Neural cell (in vitro differentiated cells): Measurements from ENCODE around the gene STRBP. TPM values are rescaled to one million over a fixed set of nuclear protein-coding genes. Genes with fewer than 3 reads are reported as not detected.

Experiments
- H2AFZ ChIP-seq: fragments of 200-600, 300-800 bp; sonication (generic), shearing (Covaris generic); 2 replicates; pipeline ENCODE4 v1.6.0; 2014; ENCODE audit warnings: low read depth, mild to moderate bottlenecking, antibody characterized with exemption, low read length, moderate library complexity
- H3F3A ChIP-seq: fragments of 200-600 bp; shearing (Covaris generic); 2 replicates; pipeline ENCODE4 v1.6.1; 2016; ENCODE audit warnings: mild to moderate bottlenecking, moderate library complexity, mixed read lengths, antibody characterized with exemption, low read length; ENCODE audit not compliant: insufficient read depth, poor library complexity, severe bottlenecking
- H3K27ac ChIP-seq: fragments of 200-600, 300-800 bp; sonication (generic), shearing (Covaris generic); 2 replicates; pipeline ENCODE4 v1.5.1; 2014; ENCODE audit warnings: mild to moderate bottlenecking, low read length, moderate library complexity
- H3K27me3 ChIP-seq: fragments of 300-800, 200-600 bp; sonication (generic), shearing (Covaris generic); 2 replicates; pipeline ENCODE4 v1.6.0; 2014; ENCODE audit warnings: mild to moderate bottlenecking, low read depth, low read length, moderate library complexity; ENCODE audit not compliant: insufficient read depth
- H3K36me3 ChIP-seq: fragments of 300-800, 200-600 bp; sonication (generic), shearing (Covaris generic); 2 replicates; pipeline ENCODE4 v1.5.1; 2014; ENCODE audit warnings: mild to moderate bottlenecking, antibody characterized with exemption, low read length, moderate library complexity; ENCODE audit not compliant: insufficient read depth
- H3K4me2 ChIP-seq: fragments of 300-800, 200-600 bp; sonication (generic), shearing (Covaris generic); 2 replicates; pipeline ENCODE4 v1.6.0; 2014; ENCODE audit warnings: mild to moderate bottlenecking, low read length
- H3K4me3 ChIP-seq: fragments of 300-800, 200-600 bp; sonication (generic), shearing (Covaris generic); 2 replicates; pipeline ENCODE4 v1.5.1; 2014; ENCODE audit warnings: mild to moderate bottlenecking, low read length, moderate library complexity
- H3K79me2 ChIP-seq: fragments of 200-600 bp; shearing (Covaris generic); replicated peaks from 2 replicates; pipeline ENCODE4 v1.6.0; 2014; ENCODE audit warnings: mild to moderate bottlenecking, low read length, moderate library complexity; ENCODE audit not compliant: insufficient read depth
- H3K9ac ChIP-seq: fragments of 300-800, 200-600 bp; sonication (generic), shearing (Covaris generic); 2 replicates; pipeline ENCODE4 v1.6.1; 2016; ENCODE audit warnings: mild to moderate bottlenecking, low read length, mixed read lengths
- H3K9me2 ChIP-seq: fragments of 200-600 bp; shearing (Covaris generic); 2 replicates; pipeline ENCODE4 v1.6.1; 2016; ENCODE audit warnings: mild to moderate bottlenecking, low read length, mixed read lengths; ENCODE audit not compliant: insufficient read depth
- H3K9me3 ChIP-seq: fragments of 200-600, 300-800 bp; sonication (generic), shearing (Covaris generic); 2 replicates; pipeline ENCODE4 v1.6.1; 2016; ENCODE audit warnings: mild to moderate bottlenecking, mixed run types, low read length, moderate library complexity, mixed read lengths
- H4K20me1 ChIP-seq: fragments of 200-600 bp; shearing (Covaris generic); 2 replicates; pipeline ENCODE4 v1.6.1; 2016; ENCODE audit warnings: mild to moderate bottlenecking, mixed run types; ENCODE audit not compliant: insufficient read depth
- CTCF ChIP-seq: fragments of 450-650 bp; IDR thresholded peaks from 2 replicates; pipeline ENCODE4 v1.5.1; 2014; ENCODE audit warnings: antibody characterized with exemption, mild to moderate bottlenecking, moderate library complexity; ENCODE audit not compliant: poor library complexity, severe bottlenecking
- EP300 ChIP-seq: fragments of 450-650 bp; conservative IDR thresholded peaks from 2 replicates; pipeline ENCODE4 v1.6.1; 2014; ENCODE audit warnings: antibody characterized with exemption, mild to moderate bottlenecking, moderate library complexity; ENCODE audit not compliant: poor library complexity, severe bottlenecking
- EZH2 ChIP-seq: fragments of 200-600, 300-800 bp; shearing (Covaris generic), sonication (generic); IDR thresholded peaks from 2 replicates; pipeline ENCODE4 v1.6.1; 2014; ENCODE audit warnings: antibody characterized with exemption, low read length, borderline replicate concordance, mild to moderate bottlenecking; ENCODE audit not compliant: insufficient read depth, poor library complexity, severe bottlenecking
- MXI1 ChIP-seq: fragments of 450-650 bp; conservative IDR thresholded peaks from 2 replicates; pipeline ENCODE4 v1.6.1; 2014; ENCODE audit warnings: antibody characterized with exemption, mild to moderate bottlenecking; ENCODE audit not compliant: poor library complexity, severe bottlenecking
- POLR2AphosphoS5 ChIP-seq: IDR thresholded peaks from 2 replicates; pipeline ENCODE4 v1.6.1; 2012
- RAD21 ChIP-seq: fragments of 450-650 bp; conservative IDR thresholded peaks from 2 replicates; pipeline ENCODE4 v1.6.1; 2014; ENCODE audit warnings: antibody characterized with exemption, mild to moderate bottlenecking, moderate library complexity
- REST ChIP-seq: IDR thresholded peaks from 2 replicates; pipeline ENCODE4 v1.6.1; 2012; ENCODE audit warnings: borderline replicate concordance
- SMC3 ChIP-seq: fragments of 450-650 bp; conservative IDR thresholded peaks from 2 replicates; pipeline ENCODE4 v1.6.1; 2014; ENCODE audit warnings: antibody characterized with exemption, mild to moderate bottlenecking, moderate library complexity; ENCODE audit not compliant: poor library complexity
- TAF1 ChIP-seq: IDR thresholded peaks from 2 replicates; pipeline ENCODE4 v1.6.1; 2012; ENCODE audit warnings: low read depth
- polyA plus RNA-seq: library from polyadenylated mRNA; depleted of rRNA; stranded (reverse); fragments of >200 nt; gene quantifications from 2 replicates; pipeline ENCODE4 v1.2.3, GENCODE V29; 2014

STRBP gene
- polyA plus RNA-seq, 1 donor from 2014 or later = 64.6 TPM

GRCh38 chr9:123304340-123304691, 35.9 kb upstream of the STRBP start:
- no peak overlapping the region for H3K27ac ChIP-seq

More at GRCh38 chr9:123304340-123304691, 35.9 kb upstream of the STRBP start:
- no peak for TF ChIP-seq REST
- no peak for TF ChIP-seq CTCF
- no peak for TF ChIP-seq TAF1
- TF ChIP-seq EP300 = no peak
- no peak for TF ChIP-seq RAD21
- TF ChIP-seq POLR2AphosphoS5 = no peak
- TF ChIP-seq EZH2 = no peak
- TF ChIP-seq SMC3 = no peak
- no peak for TF ChIP-seq MXI1
- Histone ChIP-seq H3K9ac (no peak overlapping the region), H3K9me3 (no peaks in the 10 kb centered on the region), H3K4me2 (no peak overlapping the region), H3K4me3 (no peak overlapping the region), H3K79me2 (no peaks in the 10 kb centered on the region), H3K36me3 (no peaks in the 10 kb centered on the region), H4K20me1 (no peaks in the 10 kb centered on the region), H2AFZ (no peak overlapping the region), H3F3A (no peaks in the 10 kb centered on the region), H3K27me3 (no peaks in the 10 kb centered on the region), H3K9me2 (no peaks in the 10 kb centered on the region)
